ENCODE measurements around the gene P2RX4.

DNA sequence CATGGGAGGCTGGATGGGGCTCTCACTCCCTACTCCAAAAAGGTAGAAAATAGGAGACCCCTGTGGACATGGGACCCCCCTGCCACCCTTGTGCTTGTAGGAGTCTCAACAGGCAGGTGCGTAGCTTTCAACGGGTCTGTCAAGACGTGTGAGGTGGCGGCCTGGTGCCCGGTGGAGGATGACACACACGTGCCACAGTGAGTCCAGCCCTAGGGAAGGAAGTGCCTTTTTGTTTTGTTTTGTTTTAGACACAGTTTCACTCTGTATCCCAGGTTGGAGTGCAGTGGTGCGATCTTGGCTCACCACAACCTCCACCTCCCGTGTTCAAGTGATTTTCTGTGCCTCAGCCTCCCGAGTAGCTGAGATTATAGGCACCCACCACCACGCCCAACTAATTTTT is 12.9 kb downstream of the P2RX4 start:
- TF ChIP-seq SMC3 (IDR thresholded peaks at IDR 0.05; ENCODE audit: low read depth, low read length): no peak
- no peak for TF ChIP-seq FOS (IDR thresholded peaks at IDR 0.05; ENCODE audit: low read depth, low read length)
- TF ChIP-seq, protein P1, sequence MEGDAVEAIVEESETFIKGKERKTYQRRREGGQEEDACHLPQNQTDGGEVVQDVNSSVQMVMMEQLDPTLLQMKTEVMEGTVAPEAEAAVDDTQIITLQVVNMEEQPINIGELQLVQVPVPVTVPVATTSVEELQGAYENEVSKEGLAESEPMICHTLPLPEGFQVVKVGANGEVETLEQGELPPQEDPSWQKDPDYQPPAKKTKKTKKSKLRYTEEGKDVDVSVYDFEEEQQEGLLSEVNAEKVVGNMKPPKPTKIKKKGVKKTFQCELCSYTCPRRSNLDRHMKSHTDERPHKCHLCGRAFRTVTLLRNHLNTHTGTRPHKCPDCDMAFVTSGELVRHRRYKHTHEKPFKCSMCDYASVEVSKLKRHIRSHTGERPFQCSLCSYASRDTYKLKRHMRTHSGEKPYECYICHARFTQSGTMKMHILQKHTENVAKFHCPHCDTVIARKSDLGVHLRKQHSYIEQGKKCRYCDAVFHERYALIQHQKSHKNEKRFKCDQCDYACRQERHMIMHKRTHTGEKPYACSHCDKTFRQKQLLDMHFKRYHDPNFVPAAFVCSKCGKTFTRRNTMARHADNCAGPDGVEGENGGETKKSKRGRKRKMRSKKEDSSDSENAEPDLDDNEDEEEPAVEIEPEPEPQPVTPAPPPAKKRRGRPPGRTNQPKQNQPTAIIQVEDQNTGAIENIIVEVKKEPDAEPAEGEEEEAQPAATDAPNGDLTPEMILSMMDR (conservative IDR thresholded peaks at IDR 0.05; ENCODE audit: low read depth, low read length): no peak
- TF ChIP-seq RCOR1 (IDR thresholded peaks at IDR 0.05; ENCODE audit: insufficient replicate concordance, low read length): no peak
- no peak for TF ChIP-seq MXI1 (IDR thresholded peaks at IDR 0.05; ENCODE audit: borderline replicate concordance, low read depth, low read length)
- TF ChIP-seq MAFK (IDR thresholded peaks at IDR 0.05; ENCODE audit: low read depth, low read length): no peak
- TF ChIP-seq, protein P2, sequence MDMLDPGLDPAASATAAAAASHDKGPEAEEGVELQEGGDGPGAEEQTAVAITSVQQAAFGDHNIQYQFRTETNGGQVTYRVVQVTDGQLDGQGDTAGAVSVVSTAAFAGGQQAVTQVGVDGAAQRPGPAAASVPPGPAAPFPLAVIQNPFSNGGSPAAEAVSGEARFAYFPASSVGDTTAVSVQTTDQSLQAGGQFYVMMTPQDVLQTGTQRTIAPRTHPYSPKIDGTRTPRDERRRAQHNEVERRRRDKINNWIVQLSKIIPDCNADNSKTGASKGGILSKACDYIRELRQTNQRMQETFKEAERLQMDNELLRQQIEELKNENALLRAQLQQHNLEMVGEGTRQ (IDR thresholded peaks at IDR 0.05; ENCODE audit: low read depth, low read length): no peak
- TF ChIP-seq POLR2A (IDR thresholded peaks at IDR 0.05; ENCODE audit: low read depth, low read length): no peak
- TF ChIP-seq RFX5 (IDR thresholded peaks at IDR 0.05; ENCODE audit: low read depth, low read length): no peak
- no peak for TF ChIP-seq RAD21 (IDR thresholded peaks at IDR 0.05; ENCODE audit: low read length)
